CD4-positive, alpha-beta T cell treated with Interleukin-17A for 1 hour (primary cell): ENCODE measurements around the gene CCT7.
"Not testable (repeated sequence)": the region's sequence is repeated elsewhere in the genome, so short reads cannot be mapped to it uniquely, and the experiment has no call there.

Experiments used
- DNase-seq: peaks from one replicate; pipeline ENCODE4 v3.0.0-alpha.2; 2020

The CCT7 gene

DNA sequence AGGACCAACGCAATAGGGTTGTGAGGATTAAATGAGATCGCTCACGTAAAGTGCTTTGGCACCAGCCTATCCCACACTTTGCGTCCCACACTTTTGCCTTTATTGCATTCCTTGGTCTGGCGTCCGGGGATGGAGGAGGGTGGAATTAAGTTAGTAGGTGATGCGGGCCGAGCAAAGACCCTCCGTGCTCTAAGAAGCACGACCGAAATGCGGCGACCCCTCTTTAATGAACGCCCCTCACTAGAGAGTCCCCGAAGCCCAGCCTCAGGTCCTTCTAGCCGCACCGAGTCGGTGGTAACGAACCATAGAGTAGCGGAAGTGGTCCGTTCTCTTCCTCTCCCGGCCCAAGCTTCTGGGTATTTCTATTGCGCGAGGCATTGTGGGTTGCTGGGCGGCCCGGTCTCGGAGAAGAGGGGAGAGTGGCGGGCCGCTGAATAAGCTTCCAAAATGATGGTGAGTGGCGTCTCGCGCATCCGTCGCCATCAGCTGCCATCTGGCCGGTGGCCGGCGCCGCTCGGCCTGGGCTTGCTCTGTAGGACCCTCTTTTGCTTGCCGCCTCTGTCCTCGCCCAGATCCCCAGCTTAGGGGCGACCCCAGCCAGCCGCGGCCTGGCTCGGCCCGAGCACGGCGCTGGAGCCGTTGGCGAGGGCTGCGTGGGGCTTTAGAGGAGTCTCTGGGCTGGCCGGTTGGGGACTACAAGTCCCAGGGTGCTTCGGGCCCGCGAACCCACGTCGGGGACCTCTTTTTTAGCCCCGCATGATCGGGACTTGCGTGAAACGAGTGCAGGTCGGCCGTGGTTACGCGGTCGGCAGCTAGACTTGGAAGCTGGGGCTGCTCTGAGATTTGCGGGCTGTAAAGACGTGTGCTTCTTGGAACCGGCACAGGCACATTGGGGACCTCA lies at the start of gene CCT7:
Gene CCT7 (plus strand): TSS at position 377 of the 901 bp plus-strand sequence. CDS start 71 bp downstream, at position 448.
- DNase-seq = peak; percentile 94

DNA sequence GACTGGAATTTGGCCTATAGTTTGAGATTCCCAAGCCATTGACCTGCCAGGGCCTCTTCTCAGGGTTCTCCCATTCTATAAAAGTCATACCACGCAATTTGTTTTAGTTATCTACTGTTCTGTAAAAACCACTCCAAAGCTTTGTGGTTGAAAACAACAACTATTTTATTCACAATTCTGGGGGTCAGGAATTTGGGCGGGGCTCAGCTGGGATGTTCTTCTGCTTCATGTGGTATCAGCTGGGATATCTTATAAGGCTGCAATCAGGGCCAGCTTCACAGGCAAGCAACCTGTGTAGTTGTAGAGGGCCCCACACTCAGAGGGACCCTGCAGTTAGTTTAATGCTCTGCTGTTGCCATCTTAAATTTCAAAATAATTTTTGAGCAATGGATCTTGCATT lies 48.1 kb upstream of the CCT7 start:
- DNase-seq = no peak

GRCh38 chr2:73187549-73187948 lies 46.6 kb upstream of the CCT7 start:
- no peak for DNase-seq

- no peak for DNase-seq
Measured at GRCh38 chr2:73197579-73197978, 36.5 kb upstream of the CCT7 start.

- DNase-seq = not testable (repeated sequence)
Measured at GRCh38 chr2:73200281-73200680, 33.8 kb upstream of the CCT7 start.

DNA sequence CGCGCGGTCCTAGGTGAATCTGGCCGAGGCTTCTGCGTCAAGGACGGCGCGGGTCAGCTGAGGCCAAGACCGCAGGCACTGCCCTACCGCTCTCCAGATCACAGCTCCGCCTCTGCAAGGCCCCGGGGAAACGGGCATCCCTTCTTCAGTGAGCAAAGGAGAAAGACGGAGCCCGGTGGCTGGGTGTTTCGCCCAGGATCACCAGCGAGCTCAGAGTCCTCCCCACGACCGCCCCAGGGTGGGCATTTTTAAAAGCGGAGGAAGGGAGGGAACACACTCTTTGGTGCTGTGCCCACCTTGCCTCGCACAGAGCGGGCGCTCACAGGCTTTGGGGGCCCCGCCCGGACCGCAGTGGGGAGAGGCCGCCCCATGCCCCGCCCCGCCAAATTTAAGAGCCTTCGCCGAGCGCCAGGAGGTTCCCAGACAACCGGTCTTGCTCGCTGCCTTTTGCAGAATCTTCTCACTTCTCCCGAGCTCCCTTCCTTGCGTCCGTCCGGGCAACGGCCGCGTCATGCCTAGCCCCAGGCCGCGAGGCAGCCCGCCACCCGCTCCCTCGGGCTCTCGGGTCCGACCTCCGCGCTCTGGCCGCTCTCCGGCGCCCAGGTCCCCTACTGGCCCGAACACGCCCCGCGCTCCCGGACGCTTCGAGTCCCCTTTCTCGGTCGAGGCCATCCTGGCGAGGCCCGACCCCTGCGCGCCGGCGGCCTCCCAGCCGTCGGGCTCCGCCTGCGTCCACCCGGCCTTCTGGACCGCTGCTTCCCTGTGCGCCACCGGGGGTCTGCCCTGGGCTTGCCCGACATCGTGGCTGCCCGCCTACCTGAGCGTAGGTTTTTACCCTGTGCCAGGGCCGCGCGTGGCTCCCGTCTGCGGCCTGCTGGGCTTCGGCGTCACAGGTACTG lies 31.7 kb upstream of the CCT7 start, which contains the start of gene NOTO:
Gene NOTO (plus strand): TSS at position 419 of the 899 bp plus-strand sequence. CDS start 93 bp downstream, at position 512.
- no peak for DNase-seq

GRCh38 chr2:73203055-73203681 lies 30.9 kb upstream of the CCT7 start:
- no peak for DNase-seq

- no peak for DNase-seq
Measured at GRCh38 chr2:73205611-73206010, 28.5 kb upstream of the CCT7 start.

DNA sequence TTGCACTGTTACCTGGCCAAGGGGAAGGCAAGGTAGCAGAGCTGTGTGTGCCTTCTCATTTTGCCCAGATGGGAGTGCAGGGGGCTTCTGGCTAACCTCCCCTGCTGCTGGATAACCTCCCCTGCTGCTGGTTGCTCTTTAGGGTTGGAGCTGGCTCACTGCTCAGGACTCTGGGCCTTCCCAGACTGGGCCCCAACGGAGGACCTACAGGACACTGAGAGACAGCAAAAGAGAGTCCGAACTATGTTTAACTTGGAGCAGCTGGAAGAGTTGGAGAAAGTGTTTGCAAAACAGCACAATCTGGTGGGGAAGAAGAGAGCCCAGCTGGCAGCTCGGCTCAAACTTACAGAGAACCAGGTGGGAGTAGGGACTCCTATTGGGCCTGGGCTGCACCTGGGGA lies 25.9 kb upstream of the CCT7 start:
- no peak for DNase-seq

DNA sequence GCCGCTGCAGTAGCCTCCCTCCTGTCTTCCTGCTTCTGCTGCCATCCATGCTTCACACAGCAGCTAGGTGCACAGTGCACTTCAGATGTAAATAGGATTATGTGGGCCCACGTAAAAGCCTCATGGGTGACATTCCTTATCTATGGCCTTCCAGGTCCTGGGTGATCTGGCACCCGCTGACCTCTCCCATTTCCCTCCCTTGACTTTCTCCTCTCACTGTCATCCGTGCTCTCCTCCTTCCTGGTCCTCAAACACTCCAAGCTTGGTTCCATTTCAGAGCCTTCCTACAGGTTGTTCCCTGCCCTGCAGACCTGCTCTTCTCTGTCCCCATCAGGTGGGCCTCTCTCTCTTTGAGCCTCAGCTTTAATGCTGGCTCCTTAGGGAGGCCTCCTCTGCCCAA lies 24.1 kb upstream of the CCT7 start:
- no peak for DNase-seq

- DNase-seq = no peak
Measured at GRCh38 chr2:73210696-73211095, 23.4 kb upstream of the CCT7 start.

GRCh38 chr2:73212098-73212447 lies 22.0 kb upstream of the CCT7 start:
- DNase-seq = no peak

DNA sequence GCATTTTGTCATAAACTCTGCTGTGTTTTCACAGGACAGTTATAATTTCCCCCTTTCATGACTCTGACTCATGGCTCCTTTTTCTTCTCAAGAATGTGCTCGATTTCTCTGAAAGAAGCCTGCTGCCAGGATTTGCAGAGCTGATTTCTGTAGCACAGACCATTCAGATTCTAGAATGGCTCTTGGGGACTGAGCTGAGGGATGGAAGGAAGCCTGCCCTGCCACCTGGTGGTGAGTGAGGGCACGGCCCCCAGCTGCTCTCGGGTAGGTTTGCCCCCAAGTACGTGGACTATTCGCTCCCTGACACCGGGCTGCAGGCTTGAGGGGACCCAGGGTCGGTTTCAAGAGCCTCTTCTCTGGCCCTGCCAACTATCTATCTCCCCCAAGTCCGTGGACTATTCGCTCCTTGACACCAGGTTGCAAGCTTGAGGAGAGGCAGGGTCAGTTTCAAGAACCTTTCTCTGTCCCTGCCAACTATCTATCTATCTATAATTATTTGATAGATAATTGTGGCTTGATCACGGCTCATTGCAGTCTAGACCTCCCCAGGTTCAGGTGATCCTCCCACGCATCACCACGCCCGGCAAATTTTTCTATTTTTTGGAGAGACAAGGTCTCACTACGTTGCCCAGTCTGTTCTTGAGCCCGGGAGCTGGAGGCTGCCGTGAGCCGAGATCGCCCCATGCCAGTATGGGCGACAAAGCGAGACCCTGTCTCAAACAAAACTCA lies 21.5 kb upstream of the CCT7 start:
- peak; percentile 76 for DNase-seq

DNA sequence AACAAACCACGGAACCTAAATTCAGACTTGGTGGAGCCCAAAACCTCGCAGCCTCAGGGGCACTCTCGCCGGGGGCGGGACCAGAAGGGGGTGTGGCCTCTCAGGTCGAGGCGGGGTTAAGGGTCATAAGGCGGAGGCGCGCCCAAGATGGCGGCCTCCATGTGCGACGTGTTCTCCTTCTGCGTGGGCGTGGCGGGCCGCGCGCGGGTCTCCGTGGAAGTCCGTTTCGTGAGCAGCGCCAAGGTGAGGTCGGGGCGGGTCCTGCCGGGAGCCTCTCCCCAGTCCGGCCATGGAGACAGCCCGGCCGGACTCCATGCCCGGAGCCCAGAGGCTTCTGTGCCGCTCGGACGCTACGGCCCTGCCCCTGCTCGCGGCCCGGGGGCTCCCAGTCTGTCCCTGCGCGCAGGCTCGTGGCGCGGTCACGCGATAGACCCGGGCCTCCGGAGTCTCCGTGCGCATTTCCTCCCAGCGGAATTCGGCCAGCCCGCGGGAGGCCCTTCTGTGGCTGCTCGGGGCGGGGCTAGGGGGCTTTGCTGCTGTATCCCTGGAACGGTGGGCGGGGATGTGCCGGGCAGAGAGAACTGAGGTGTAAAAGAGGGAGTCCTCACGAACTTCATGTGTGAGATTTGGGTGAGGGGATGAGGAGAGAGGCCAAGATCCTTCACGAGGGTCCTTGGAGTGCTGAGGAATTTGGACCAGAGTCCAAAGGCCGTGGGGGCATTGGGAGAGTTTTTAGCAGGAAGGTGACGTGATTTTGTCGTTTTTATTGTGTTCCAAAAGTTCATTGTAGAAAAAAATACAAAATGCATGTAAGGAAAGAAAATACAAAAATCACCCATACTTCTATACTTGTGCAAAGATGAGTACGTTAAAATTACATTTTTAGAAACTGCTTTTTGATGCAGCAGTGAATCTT lies 19.7 kb upstream of the CCT7 start, which contains the start of gene SMYD5:
Gene SMYD5 (plus strand): TSS at position 126 of the 916 bp plus-strand sequence. CDS start 22 bp downstream, at position 148.
- DNase-seq = peak; percentile 93

GRCh38 chr2:73215254-73215653 lies 18.9 kb upstream of the CCT7 start:
- DNase-seq = no peak

GRCh38 chr2:73217160-73217559 lies 16.9 kb upstream of the CCT7 start:
- DNase-seq = no peak

GRCh38 chr2:73217826-73218225 lies 16.3 kb upstream of the CCT7 start:
- DNase-seq = no peak

GRCh38 chr2:73218298-73218697 lies 15.8 kb upstream of the CCT7 start:
- DNase-seq = no peak

DNA sequence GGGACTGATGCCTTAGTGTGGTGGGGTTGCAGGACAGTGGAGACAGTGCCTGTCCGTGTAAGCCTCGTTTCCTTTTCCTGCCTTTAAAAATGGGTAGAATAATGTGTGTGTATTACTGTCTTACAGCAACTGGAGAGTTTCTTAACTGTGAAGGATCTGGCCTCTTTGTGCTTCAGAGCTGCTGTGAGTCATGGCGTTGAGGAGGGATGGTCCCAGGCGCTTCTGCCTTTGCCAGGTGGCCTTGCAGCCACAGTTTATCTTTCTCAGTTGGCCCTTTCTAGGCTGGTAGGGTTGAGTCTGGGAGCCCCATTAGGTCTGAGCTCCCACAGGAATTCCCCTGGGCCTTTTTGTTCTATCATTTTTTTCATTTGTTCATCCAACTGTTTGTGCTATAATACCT lies 10.3 kb upstream of the CCT7 start:
- DNase-seq = no peak

- no peak for DNase-seq
Measured at GRCh38 chr2:73225513-73226360, 8.4 kb upstream of the CCT7 start.
